Activated CD4-positive, alpha-beta T cell treated with anti-CD3 and anti-CD28 coated beads for 48 hours (primary cell): ENCODE results near the gene CPB2.

Experiments
- DNase-seq: peaks from one replicate; pipeline ENCODE4 v3.0.0-alpha.2; 2020

Gene CPB2

DNA sequence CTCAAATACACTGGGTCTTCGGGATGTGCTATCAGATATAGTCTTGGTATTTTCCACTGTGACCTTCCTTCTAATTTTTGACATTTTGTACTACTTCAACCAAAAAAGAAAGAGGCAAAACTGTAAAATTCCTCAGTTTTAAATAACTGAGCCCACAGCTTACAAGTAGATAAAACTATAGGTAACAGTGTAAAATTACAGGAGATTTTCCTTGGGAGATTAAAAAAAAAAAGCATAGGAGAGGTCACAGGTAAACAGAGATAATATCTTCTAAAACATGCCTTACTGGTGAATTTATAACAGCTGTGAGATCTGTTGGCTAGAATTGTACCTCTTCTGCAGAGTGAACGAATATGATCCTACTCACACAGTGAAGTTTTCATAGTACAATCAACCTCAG is 59.4 kb downstream of the CPB2 start:
- no peak for DNase-seq

DNA sequence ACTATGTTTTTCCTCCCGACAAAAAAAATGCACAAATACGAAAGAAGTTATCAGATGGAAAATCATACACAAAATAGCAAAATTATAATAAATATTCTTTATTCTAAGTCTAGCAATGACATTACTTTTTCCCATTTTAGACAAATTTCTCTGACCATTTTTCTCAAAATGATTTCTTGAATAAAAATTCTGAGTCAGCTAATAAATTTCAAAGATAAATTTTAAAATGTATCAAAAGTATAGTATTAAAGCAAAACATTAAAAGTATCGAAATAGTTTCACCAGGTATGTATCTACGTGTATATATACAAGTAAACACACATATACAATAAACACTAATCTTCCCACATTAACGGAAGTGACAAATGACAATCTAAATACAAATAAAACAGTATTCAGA is 61.2 kb downstream of the CPB2 start:
- DNase-seq = no peak

DNA sequence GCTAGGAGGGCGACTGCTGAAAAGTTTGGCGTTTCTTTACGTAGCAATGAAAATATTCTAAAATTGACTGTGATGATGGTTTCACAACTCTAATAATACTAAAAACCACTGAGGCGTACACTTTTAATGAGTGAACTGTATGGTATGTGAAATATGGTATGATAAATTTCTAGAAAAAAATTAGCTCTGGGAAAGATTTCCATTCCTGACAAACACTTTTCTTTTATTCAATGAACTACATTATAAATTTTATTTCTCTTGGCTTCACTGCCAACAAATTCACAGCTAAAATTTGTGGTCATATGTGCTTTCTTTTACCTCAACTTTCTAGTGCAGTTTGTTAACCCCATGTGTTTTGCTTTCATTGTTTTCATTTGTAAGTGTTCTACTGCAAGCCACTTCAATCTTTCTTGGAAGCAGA is 63.4 kb downstream of the CPB2 start:
- DNase-seq = no peak

DNA sequence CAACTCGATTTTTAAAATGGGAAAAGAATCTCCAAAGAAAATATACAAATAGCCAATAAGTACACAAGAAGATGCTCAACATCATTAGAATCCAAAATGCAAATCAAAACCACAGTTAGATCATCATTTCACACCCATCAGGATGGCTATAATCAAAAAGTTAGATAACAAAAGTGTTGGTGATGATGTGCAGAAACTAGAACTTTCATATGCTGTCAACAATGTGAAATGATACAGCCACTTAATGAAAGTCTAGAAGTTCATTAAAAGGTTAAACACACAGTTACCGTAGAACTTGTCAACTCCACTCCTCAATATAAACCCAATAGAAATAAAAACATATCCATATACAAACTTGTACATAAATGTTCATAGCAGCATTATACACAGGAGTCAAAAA is 64.1 kb downstream of the CPB2 start:
- DNase-seq = no peak

DNA sequence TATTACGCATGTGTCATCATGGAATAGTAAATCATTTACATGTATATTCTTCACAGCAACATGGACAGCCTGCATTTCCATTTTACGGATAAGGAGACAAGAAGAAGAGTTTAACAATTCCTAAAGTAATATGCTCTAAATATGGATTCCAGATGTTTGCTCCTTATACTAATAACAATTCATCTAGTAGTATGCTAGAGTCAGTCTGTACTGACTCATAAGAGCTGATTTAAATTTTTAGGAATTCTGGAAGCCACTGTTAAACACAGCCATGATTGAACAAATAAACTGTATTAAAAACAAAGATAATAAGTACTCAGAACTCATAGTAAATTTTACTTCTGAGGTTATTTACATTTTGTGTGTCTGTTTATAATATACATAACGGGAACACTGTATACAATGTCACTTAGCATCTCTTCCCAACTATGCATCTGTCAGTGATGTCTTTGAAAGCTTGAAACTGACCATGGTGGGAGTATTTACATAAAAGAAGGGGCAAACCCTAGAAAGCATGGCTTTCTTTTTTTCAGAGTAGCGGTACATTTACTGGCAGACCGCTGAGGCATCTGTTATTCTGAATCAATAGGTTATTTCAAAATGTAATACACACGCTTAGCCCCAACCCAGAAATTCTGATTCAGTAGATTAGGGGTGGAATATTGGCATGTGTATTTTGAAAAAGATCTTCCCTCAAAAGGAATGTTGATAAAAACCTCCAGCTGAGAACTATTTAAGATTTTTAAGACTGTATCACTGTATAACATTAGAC is 65.2 kb downstream of the CPB2 start:
- no peak for DNase-seq

DNA sequence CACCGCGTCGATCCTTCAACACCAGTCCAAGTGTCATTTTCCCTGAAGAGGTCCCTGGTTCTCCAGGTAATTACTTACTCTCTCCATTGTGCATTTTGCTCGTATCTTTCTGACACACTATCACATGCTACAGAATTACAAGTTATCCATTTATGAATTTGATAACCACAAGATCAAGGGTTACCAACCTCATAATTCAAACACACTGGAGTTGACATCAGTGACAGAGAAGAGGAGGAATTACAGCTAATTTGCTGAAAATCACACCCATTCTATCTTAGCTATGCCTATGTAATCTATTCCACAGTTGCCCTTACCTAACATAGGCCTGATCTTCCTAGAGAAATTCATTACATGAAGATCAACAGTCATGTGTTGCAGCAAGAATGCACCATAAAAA is 66.5 kb downstream of the CPB2 start:
- DNase-seq = no peak

DNA sequence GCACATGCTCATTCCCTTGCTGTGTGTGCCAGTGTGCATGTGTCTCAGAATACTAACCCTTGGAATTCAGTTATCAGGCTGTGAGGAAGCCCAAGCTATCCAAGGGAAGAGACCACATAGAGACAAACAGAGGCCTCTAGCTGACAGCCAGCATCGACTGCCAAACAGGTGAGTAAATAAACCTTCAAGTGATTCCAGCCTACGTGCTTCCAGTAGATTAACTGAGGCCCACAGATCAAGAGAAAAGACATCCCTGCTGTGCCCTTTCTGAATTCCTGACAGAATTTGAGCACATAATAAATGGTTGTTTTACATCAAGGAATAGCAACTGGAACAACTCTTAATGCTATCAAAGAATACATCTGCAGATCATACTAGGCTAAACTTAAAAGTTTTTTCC is 69.8 kb downstream of the CPB2 start:
- DNase-seq = no peak

DNA sequence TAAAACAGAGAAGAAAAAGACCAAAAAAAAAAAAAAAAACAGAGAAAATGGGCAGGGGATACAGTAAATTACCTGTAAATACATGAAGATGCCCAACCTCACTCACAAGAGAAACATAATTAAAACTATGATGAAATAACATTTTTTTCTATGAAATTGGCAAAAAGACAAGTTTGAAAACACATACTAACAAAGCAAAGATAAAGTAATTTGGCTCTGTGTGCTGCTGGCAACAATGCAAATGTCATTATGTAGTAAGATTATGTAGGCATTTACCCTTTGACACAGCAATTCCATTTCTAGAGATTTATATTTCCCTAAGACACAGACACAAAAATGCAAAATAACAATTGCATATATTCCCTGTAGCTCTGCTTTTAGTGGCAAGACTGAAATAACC is 72.5 kb downstream of the CPB2 start:
- no peak for DNase-seq

DNA sequence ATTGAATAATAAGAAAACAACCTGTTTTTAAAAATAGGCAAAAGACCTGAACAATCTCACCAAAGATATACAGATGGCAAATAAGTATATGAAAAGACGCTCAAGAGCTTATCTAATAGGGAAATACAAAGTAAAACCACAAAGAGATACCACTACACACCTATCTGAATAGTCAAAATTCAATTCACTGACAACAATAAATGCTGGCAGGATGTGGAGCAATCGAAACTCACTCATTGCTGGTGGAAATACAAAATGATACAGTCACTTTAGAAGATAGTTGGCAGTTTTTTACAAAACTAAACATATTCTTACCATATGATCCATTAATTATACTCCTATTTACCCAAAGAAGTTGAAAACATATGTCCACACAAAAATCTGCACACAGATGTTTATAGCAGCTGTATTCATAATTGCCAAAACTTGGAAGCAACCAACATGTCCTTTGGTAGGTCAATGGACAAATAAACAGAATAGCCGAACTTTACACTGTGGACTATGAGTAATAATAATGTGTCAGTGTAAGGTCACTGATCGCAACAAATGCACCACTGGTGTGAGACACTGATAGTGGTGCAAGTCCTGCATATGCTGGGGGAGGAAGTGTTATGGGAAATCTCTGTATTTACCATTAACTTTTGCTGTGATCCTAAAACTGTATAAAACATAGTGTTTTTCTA is 73.1 kb downstream of the CPB2 start:
- no peak for DNase-seq

DNA sequence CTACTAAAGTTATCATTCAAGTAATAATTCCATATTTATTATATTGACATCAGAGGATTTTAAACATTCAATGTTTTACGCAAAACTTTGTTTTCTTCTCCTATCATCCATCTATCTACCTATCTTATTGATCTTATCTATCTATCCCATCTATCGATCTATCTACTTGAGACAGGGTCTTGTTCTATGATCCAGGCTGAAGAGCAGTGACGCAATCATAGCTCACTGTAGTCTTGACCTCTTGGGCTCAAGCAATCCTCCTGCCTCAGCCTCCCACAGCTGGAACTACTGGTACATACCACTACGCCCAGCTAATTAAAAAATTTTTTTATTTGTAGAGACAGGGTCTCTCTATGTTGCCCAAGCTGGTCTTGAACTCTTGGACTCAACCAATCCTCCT is 79.7 kb downstream of the CPB2 start:
- no peak for DNase-seq

DNA sequence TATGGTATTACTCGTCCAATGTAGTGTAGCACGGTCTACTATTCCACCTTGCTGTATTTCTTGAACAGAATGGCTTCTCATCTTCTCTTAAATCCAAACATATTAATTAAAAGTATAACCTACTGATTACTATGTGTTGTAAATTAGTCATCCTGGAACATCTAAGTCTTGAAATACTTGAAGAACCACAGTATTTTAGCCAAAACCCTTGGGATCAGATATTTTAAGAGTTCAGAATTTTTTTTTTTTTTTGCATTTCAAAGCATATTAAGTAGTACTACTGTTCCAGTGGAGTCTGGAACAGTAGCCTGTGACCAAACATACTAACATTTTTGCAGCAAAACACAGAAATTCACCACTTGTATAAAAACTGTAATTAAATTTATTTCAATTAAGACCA is 82.4 kb downstream of the CPB2 start:
- no peak for DNase-seq

DNA sequence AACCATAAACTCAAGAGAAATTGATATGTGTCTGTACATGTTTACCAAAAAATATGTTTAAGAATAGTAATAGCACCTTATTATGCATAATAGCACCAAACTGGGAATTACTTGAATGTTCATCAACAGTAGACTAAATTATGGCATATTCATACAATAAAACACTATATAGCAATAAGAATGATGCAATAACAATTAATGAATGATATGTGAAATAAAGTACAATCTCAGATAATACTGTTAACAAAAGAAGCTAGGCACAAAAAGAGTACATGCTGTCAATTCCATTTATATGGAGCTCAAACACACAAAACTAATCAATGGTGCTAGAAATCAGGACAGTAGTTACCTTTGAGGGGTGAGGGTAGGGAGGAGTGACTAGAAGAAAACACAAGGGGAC is 88.6 kb downstream of the CPB2 start:
- DNase-seq = no peak

DNA sequence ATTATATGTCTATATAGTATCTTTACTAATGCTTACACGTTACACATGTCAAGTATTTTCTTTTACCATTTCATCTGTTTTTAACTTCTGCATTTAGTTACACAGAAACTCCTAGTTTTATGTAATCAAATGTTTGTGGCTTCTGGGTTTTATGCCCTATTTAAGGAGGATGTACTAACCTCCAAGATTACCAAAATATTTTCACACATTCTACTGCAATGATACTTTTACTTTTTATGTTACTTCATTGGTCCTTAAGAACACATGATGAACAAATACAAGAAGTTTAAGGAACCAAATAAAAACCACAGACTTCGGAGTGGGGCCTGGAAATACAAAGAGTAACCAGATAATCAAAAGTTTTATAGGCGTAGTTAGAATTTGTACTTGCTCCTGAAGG is 89.5 kb downstream of the CPB2 start:
- DNase-seq = no peak

DNA sequence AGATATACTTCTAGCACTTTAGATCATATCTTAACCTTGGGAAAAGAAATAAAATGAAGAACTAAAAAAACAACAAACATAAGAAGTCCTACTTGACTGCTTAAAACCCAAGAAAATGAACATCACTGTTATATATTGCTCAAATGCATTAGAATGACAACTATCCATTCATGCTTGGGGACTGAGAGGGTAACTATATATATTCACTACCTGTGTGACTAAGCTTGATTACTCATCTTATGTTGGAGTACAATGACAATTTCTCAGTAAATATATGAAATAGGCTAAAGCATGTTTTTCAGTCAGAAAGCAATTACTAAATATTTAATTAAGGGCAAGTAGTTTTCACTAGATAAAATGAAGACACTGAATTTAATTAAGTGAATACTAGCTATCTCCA is 92.4 kb downstream of the CPB2 start:
- DNase-seq = no peak

DNA sequence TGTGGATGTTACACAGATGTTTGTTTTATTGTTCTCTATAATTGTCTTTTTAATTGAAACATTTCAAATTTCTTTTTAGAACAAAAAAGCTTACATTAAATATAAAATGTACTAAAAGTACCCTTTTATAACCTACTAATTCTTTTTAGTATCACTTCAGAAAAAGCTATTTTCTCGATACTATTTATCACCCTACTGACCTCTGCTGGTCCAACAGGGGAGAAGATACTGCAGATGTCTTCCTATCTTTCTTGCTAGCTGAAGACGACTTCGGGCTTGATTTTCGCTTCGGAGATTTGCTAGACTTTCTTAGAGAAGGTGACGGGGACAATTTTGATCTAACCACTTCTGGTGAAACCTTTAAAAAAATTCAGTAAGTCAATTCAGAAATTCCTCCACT is 94.7 kb downstream of the CPB2 start:
- no peak for DNase-seq

DNA sequence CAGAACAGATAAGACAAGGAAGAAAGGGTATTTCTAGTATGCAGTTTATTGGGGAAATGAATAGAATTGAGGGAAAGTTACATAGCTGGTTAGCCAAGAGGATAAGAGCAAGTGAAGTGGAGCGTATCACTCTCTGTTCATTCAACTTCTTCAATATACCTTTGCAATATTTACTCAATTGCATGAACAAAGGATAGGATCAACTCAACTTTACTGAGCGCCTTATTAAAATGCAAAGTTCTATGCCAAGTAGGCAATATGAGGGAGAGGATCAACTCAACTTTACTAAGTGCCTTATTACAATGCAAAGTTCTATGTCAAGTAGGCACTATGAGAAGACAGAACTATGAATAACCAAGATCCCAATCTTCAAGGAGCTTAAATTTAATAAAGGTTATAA is 96.2 kb downstream of the CPB2 start:
- no peak for DNase-seq

DNA sequence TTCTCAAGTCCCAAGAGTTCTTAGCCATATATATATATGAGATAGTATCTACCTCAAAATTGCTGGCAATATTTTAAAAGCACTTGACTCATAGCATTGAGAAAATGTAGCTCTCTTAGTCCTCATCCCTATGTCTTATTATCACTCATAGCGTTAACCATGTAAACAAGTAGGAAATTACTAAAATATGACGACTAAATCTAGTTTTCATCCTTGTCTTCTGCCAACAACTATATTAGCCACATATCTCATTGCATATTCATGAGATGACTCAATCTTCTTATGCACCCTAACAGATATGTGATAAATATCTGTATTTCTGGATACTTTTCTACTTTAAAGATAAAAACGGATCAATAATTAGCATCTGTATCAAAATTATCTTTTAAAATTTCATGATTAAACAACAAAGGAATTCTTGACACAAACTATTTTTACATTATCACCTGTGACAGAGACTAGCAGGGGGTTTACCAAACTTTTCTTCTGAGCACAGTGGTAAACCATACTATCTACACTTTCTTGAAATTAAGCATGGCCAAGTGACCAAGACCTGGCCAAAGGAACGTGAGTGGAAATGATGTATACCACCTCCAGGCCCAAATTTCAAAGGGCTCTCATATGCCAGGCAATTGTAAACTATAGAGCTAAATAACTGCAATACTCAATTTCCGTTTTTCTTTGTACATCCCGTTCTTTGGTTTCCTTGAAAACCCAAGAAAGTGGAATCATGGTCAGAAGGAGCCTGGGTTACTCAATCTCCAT is 98.0 kb downstream of the CPB2 start:
- no peak for DNase-seq

DNA sequence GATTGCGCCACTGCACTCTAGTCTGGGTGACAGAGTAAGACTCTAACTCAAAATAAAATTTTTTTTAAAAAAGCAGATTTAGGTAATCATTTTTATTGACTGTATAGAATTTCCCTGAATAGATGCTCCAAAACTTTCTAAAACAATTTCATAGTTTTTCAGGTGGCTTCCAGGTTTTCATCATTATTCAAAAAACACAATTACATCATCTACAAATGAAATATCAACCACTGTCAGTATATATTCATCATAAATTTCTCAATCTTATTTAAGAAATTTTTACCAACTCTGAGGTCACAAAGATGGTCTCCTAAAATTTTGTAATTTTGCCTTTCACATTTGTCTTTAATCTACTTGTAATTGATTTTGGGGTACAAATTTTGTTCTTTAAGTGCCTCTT is 100.3 kb downstream of the CPB2 start:
- no peak for DNase-seq
